ENCODE data around the gene INF2. TPM values are rescaled to one million over a fixed set of nuclear protein-coding genes. Genes with fewer than 3 reads are reported as not detected.

Gene INF2
- total RNA-seq, 3 donors from 2014 or later = 132 to 216 (median 176) TPM

DNA sequence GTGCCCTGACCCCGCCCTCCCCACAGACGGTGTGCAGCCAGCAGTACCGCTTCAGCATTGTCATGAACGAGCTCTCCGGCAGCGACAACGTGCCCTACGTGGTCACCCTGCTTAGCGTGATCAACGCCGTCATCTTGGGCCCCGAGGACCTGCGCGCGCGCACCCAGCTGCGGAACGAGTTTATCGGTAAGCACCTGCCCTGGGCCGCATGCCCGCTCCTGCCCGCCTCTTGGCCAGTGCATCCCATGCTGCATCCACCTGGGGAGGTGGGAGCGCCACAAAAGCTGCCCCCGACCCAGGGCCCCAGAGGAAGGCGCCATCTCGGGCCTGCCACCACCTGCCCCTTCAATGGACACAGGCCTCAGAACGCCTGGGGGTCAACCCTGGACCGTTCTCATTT lies 13.9 kb downstream of the INF2 start:
- intact Hi-C loops (cut with DNase I, micrococcal nuclease) = no loop called here
- Histone ChIP-seq H3K4me1 (ENCODE audit: low read depth) (peaks cover 2% of the 10 kb centered on the region), H3K36me3 (ENCODE audit: low read depth) (no peaks in the 10 kb centered on the region), H3K9me3 (no peaks in the 10 kb centered on the region), H3K4me3 (no peak overlapping the region)
- DNase-seq (no peak), ATAC-seq (no peak)
- no peak for TF ChIP-seq CTCF (IDR thresholded peaks at IDR 0.05)

GRCh38 chr14:104704252-104704651 lies 14.8 kb downstream of the INF2 start:
- Histone ChIP-seq H3K9me3 (no peaks in the 10 kb centered on the region), H3K4me3 (no peak overlapping the region), H3K36me3 (ENCODE audit: low read depth) (no peaks in the 10 kb centered on the region), H3K4me1 (ENCODE audit: low read depth) (no peaks in the 10 kb centered on the region)
- DNase-seq (no peak), ATAC-seq (no peak)
- intact Hi-C loops (cut with DNase I, micrococcal nuclease) = no loop called here
- TF ChIP-seq CTCF (IDR thresholded peaks at IDR 0.05) = no peak

DNA sequence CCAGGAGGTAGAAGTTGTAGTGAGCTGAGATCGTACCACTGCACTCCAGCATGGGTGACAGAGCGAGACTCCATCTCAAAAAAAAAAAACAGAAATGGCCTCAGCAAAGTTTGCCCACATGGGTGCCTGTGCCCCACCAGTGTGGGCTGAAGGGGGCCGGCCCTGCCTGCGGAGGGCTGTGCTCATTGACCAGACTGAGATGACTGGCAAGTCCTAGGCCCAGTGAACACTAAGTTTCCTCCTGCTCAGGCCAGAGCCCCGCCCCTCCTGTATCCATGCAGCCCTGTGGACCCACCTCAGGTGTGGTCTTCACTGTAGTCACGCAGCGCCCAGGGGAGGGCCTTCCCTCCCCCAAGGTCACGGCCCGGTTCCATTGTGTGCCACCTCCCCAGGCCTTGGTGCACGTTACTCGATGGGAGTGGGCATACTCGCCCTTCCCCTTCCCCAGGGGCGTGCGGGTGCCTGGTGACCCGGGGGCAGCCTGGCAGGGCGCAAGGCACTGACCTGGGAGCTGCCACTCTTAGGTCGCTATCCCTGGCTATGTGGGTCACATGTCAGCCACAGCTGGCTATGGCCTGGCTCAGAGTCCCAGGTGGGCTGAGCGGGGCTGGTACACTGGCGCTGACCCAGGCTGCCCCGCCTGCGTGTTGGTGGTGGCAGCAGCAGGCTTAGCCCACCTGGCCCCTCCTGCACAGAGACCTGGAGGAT lies 16.1 kb downstream of the INF2 start:
- intact Hi-C loops (cut with DNase I, micrococcal nuclease) = loop anchor here (5.0 kb wide), 1 partner anchor 53 kb away; no protein-coding TSS in a partner anchor
- TF ChIP-seq CTCF (IDR thresholded peaks at IDR 0.05) = no peak
- ATAC-seq = no peak
- Histone ChIP-seq H3K9me3 (no peaks in the 10 kb centered on the region), H3K36me3 (ENCODE audit: low read depth) (no peaks in the 10 kb centered on the region), H3K4me1 (ENCODE audit: low read depth) (no peaks in the 10 kb centered on the region), H3K4me3 (no peak overlapping the region)
- no peak for DNase-seq

DNA sequence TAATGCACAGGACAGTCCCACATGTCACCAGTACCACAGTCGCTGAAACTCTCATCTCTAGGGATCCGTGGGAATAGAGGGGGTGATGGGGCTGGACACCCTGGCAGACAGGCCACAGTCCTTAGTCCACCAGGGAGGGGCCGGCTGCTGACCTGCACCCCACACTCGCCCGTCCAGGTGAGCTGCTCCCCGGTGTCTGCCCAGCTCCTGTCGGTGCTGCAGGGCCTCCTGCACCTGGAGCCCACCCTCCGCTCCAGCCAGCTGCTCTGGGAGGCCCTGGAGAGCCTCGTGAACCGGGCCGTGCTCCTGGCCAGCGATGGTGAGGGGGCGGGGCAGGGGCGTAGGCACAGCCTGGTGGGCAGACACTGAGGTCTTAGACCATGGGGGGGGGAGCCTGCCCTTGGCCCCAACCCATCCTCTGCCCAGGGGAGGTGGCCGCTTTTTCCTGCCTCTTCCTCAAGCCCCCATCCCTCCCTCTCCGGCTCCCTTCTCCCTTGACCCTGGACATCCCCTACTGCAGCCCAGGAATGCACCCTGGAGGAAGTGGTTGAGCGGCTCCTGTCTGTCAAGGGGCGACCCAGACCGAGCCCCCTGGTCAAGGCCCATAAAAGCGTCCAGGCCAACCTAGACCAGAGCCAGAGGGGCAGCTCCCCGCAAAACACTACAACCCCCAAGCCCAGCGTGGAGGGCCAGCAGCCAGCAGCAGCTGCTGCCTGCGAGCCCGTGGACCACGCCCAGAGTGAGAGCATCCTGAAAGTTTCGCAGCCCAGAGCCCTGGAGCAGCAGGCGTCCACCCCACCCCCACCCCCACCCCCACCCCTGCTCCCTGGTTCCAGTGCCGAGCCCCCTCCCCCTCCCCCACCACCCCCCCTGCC lies 17.6 kb downstream of the INF2 start:
- ATAC-seq = peak; percentile 4

More for the DNA sequence above, 17.6 kb downstream of the INF2 start:
- Histone ChIP-seq H3K4me3 (no peak overlapping the region), H3K9me3 (no peaks in the 10 kb centered on the region), H3K4me1 (ENCODE audit: low read depth) (no peaks in the 10 kb centered on the region), H3K36me3 (ENCODE audit: low read depth) (peaks cover 7% of the 10 kb centered on the region)
- no peak for DNase-seq
- intact Hi-C loops (cut with DNase I, micrococcal nuclease) = loop anchor here (5.0 kb wide), 1 partner anchor 55 kb away; no protein-coding TSS in a partner anchor
- no peak for TF ChIP-seq CTCF (IDR thresholded peaks at IDR 0.05)
